ENCODE data around the gene GDI1.

The GDI1 gene

GRCh38 chrX:154409222-154409871 lies 27.6 kb upstream of the GDI1 start, which contains the start of gene DNASE1L1:
DNASE1L1 (minus strand) TSS chrX:154409254; CDS start chrX:154405568, 3,686 bp downstream.
- DNase-seq, result peak; percentile 55

- DNase-seq, result no peak
Observed at GRCh38 chrX:154411981-154412340, 25.0 kb upstream of the GDI1 start.

- no peak for DNase-seq
Observed at GRCh38 chrX:154412468-154412867, 24.5 kb upstream of the GDI1 start.

- no peak for DNase-seq
Observed at GRCh38 chrX:154413142-154413541, 23.8 kb upstream of the GDI1 start.

- no peak for DNase-seq
Observed at GRCh38 chrX:154417157-154417556, 19.8 kb upstream of the GDI1 start.

- DNase-seq, result no peak
Observed at GRCh38 chrX:154419189-154419588, 17.8 kb upstream of the GDI1 start.

- no peak for DNase-seq
Observed at GRCh38 chrX:154419688-154420401, 17.1 kb upstream of the GDI1 start.

GRCh38 chrX:154420402-154420756 lies 16.6 kb upstream of the GDI1 start:
- DNase-seq, result no peak

GRCh38 chrX:154426916-154427770 lies 9.8 kb upstream of the GDI1 start:
- no peak for DNase-seq

GRCh38 chrX:154428176-154429171 lies 8.5 kb upstream of the GDI1 start, which contains the start of gene ATP6AP1:
ATP6AP1 (plus strand) TSS chrX:154428677; CDS start chrX:154428693, 16 bp downstream.
- DNase-seq, result peak; percentile 59

- DNase-seq, result no peak
Observed at GRCh38 chrX:154429711-154430110, 7.2 kb upstream of the GDI1 start.

GRCh38 chrX:154430479-154430878 lies 6.5 kb upstream of the GDI1 start:
- DNase-seq, result no peak

- DNase-seq, result no peak
Observed at GRCh38 chrX:154430916-154431315, 6.0 kb upstream of the GDI1 start.

GRCh38 chrX:154431341-154431740 lies 5.6 kb upstream of the GDI1 start:
- no peak for DNase-seq

GRCh38 chrX:154432210-154432609 lies 4.7 kb upstream of the GDI1 start:
- no peak for DNase-seq

- DNase-seq, result no peak
Observed at GRCh38 chrX:154433605-154434004, 3.3 kb upstream of the GDI1 start.

- no peak for DNase-seq
Observed at GRCh38 chrX:154434394-154435168, 2.4 kb upstream of the GDI1 start.

GRCh38 chrX:154435171-154435733 lies 1.7 kb upstream of the GDI1 start:
- no peak for DNase-seq

GRCh38 chrX:154436374-154436982 lies 476 bp upstream of the GDI1 start:
- DNase-seq, result no peak

Measured in GOT3 (cell line).